ENCODE measurements around the gene FADD.
A peak's percentile ranks its signal among the peaks of the same experiment; 100 is the strongest.
"Not testable (repeated sequence)": the region's sequence is repeated elsewhere in the genome, so short reads cannot be mapped to it uniquely, and the experiment has no call there.

The FADD gene

GRCh38 chr11:70186420-70186819 lies 16.7 kb upstream of the FADD start:
- no peaks in the 10 kb centered on the region for H3K36me3 ChIP-seq (ENCODE audit: insufficient read depth, low read length)
- no peaks in the 10 kb centered on the region for H3K4me1 ChIP-seq (ENCODE audit: insufficient read depth, low read length)
- no peaks in the 10 kb centered on the region for H3K9me3 ChIP-seq (ENCODE audit: low read length)
- no peak overlapping the region for H2AFZ ChIP-seq (ENCODE audit: low read depth, low read length)
- H3K4me3 ChIP-seq (ENCODE audit: low read length) = no peak overlapping the region
- peaks cover 22% of the 10 kb centered on the region for H3K27me3 ChIP-seq (ENCODE audit: insufficient read depth, low read length)

DNA sequence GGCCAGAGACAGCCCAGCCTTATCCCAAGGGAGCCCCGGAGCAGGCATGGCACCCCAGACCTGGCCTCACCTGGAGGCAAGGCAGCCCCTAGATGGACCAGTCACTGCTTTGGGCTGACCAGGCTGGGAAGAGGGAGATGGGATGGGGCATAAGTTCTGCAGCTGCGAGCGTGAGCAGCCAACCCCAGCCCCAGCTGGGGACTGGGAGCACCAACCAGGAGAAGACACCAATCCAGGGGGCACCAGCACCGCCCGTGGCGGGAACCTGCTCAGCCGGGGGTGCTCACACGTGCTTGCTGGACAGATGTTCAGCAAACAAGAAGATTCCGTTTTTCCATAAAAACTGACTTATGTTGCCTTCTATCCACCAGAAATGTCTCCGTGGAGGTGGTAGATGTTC lies 16.2 kb upstream of the FADD start:
- Histone ChIP-seq H3K9me3 (ENCODE audit: low read length) (no peaks in the 10 kb centered on the region), H3K27me3 (ENCODE audit: insufficient read depth, low read length) (peaks cover 22% of the 10 kb centered on the region), H3K36me3 (ENCODE audit: insufficient read depth, low read length) (no peaks in the 10 kb centered on the region), H3K4me1 (ENCODE audit: insufficient read depth, low read length) (no peaks in the 10 kb centered on the region), H3K4me3 (ENCODE audit: low read length) (no peak overlapping the region), H2AFZ (ENCODE audit: low read depth, low read length) (no peak overlapping the region)

DNA sequence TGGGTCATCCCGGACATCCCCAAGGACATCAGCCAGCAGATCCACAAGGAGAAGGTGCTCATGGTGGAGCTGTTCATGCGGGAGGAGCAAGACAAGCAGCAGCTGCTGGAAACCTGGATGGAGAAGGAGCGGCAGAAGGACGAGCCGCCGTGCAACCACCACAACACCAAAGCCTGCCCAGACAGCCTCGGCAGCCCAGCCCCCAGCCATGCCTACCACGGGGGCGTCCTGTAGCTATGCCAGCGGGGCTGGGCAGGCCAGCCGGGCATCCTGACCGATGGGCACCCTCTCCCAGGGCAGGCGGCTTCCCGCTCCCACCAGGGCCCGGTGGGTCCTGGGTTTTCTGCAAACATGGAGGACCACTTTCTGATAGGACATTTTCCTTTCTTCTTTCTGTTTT lies 15.3 kb upstream of the FADD start:
- no peaks in the 10 kb centered on the region for H3K9me3 ChIP-seq (ENCODE audit: low read length)
- H3K27me3 ChIP-seq (ENCODE audit: insufficient read depth, low read length) = peaks cover 22% of the 10 kb centered on the region
- no peak overlapping the region for H2AFZ ChIP-seq (ENCODE audit: low read depth, low read length)
- H3K4me3 ChIP-seq (ENCODE audit: low read length) = no peak overlapping the region
- H3K4me1 ChIP-seq (ENCODE audit: insufficient read depth, low read length) = no peaks in the 10 kb centered on the region
- H3K36me3 ChIP-seq (ENCODE audit: insufficient read depth, low read length) = no peaks in the 10 kb centered on the region

GRCh38 chr11:70189622-70190021 lies 13.5 kb upstream of the FADD start:
- no peak overlapping the region for H2AFZ ChIP-seq (ENCODE audit: low read depth, low read length)
- H3K27me3 ChIP-seq (ENCODE audit: insufficient read depth, low read length) = peaks cover 16% of the 10 kb centered on the region
- no peaks in the 10 kb centered on the region for H3K36me3 ChIP-seq (ENCODE audit: insufficient read depth, low read length)
- no peak overlapping the region for H3K4me3 ChIP-seq (ENCODE audit: low read length)
- no peaks in the 10 kb centered on the region for H3K4me1 ChIP-seq (ENCODE audit: insufficient read depth, low read length)
- H3K9me3 ChIP-seq (ENCODE audit: low read length) = no peaks in the 10 kb centered on the region

DNA sequence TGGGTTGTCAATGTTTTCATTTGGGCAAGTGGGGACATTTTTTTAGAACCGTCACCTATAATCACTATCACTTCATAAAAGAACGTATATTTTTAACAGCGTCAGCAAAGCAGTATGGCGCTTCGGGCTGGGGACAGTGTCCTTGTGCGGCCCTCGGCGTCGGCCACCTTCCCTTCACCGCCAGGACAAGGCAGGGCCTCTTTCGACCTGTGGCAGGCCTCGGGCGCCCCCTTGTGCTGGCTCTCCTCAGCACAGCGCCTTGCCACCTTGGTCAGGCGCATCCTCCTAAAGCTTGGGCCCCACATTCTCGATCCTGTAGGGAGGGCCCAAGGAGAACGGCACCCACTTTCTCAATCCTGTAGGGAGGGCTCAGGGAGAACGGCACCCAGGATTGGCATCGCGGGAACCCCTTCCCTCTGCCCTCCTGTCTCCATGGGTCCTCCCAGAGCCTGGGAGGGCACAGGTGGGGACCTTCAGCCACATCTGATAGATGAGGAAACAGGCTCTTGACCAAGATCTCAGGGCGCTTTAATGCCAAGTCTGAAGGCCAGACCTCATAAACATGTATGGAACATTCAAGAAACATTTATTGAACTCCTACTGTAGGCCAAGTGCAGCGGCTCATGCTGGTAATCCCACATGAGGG lies 11.5 kb upstream of the FADD start:
- no peak overlapping the region for H3K4me3 ChIP-seq (ENCODE audit: low read length)

GRCh38 chr11:70192666-70193410 lies 10.3 kb upstream of the FADD start:
- no peak overlapping the region for H3K4me3 ChIP-seq (ENCODE audit: low read length)
- peaks cover 6% of the 10 kb centered on the region for H3K27me3 ChIP-seq (ENCODE audit: insufficient read depth, low read length)
- H3K9me3 ChIP-seq (ENCODE audit: low read length) = no peaks in the 10 kb centered on the region
- H3K4me1 ChIP-seq (ENCODE audit: insufficient read depth, low read length) = no peaks in the 10 kb centered on the region
- no peak overlapping the region for H2AFZ ChIP-seq (ENCODE audit: low read depth, low read length)
- no peaks in the 10 kb centered on the region for H3K36me3 ChIP-seq (ENCODE audit: insufficient read depth, low read length)

More for the DNA sequence above, 11.5 kb upstream of the FADD start:
- H3K9me3 ChIP-seq (ENCODE audit: low read length) = no peaks in the 10 kb centered on the region
- peaks cover 16% of the 10 kb centered on the region for H3K27me3 ChIP-seq (ENCODE audit: insufficient read depth, low read length)
- H2AFZ ChIP-seq (ENCODE audit: low read depth, low read length) = no peak overlapping the region
- H3K4me1 ChIP-seq (ENCODE audit: insufficient read depth, low read length) = no peaks in the 10 kb centered on the region
- no peaks in the 10 kb centered on the region for H3K36me3 ChIP-seq (ENCODE audit: insufficient read depth, low read length)

DNA sequence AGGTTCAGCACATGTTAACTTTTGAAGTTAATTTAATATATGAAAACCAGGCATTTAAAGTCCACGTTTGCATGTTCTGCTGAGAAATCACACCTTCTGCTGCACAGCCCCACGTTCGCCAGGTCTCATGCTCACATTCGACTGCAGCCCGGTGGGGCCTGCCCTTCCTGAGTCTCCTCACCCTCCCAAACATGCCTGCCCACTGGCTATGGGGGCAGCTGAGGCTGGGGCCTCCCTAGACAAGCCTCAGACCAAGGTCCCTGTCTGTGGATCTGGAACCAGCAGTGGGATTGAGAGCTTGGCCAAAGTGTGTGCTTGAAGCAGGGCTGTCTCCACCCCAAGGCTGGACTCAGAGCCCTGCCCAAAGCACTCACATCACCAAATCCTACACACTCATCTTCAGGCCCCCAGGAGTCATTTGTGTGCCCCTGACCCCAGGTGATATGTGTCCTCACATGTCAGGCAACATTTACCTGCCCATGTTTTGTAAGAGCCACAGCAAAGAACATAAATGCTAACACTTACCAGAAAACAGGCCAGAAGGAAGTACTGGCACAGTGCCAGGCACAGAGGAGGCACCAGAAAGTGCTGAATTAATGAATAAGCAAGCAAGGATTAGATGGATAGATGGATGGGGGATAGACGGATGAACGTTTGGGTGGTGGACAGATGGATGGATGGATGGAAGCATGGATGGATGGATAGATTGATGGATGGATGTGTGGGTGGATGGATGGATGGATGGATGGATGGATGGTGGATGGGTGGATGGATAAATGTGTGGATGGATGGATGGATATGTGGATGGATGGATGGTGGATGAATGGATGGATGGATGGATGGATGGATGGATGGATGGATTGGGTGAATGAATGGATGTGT lies 9.4 kb upstream of the FADD start:
- no peaks in the 10 kb centered on the region for H3K4me1 ChIP-seq (ENCODE audit: insufficient read depth, low read length)
- H3K9me3 ChIP-seq (ENCODE audit: low read length) = no peaks in the 10 kb centered on the region
- H3K27me3 ChIP-seq (ENCODE audit: insufficient read depth, low read length) = no peaks in the 10 kb centered on the region
- H3K4me3 ChIP-seq (ENCODE audit: low read length) = no peak overlapping the region
- H3K36me3 ChIP-seq (ENCODE audit: insufficient read depth, low read length) = no peaks in the 10 kb centered on the region
- H2AFZ ChIP-seq (ENCODE audit: low read depth, low read length) = no peak overlapping the region

DNA sequence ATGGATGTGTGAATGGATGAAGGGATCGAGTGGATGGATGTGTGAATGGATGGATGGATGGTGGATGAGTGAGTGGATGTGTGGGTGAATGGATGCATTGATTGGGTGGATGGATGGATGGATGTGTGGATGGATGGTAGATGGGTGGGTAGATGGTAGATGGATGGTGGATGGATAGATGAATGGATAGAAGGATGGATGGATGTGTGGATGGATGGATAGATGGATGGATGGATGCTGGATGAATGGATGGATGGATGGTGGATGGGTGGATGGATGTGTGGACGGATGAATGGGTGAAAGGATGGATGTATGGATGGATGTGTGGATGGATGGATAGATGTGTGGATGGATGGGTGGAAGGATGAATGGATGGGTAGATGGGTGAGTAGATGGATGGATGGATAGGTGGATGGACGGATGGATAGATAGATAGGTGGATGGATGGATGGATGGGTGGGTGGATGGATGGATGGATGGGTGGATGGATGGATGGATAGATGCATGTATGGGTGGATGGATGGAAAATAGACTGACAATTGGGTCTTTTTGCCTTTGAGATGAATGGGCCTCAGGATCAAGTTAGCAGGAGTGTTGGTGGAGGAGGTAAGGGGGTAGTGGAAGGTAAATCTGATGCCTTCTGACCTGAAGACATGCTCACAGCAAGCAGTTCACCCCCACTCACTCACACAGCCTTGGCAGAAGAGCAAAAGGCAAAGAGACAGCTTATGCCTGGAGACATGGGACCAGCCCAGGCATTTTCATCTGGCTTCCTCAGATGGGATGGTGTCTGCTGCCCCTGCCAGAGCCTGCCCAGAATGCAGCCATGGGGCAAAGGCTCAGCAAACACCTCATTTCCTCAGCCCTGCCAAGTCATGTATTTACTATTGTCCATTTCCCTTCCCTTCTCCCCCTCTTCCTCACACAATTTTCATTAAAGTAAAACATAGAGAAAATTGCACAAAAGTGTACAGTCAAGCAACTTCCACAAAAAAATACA lies 8.0 kb upstream of the FADD start:
- no peaks in the 10 kb centered on the region for H3K4me1 ChIP-seq (ENCODE audit: insufficient read depth, low read length)
- no peaks in the 10 kb centered on the region for H3K36me3 ChIP-seq (ENCODE audit: insufficient read depth, low read length)
- H2AFZ ChIP-seq (ENCODE audit: low read depth, low read length) = no peak overlapping the region
- no peaks in the 10 kb centered on the region for H3K9me3 ChIP-seq (ENCODE audit: low read length)
- H3K4me3 ChIP-seq (ENCODE audit: low read length) = no peak overlapping the region
- H3K27me3 ChIP-seq (ENCODE audit: insufficient read depth, low read length) = no peaks in the 10 kb centered on the region

DNA sequence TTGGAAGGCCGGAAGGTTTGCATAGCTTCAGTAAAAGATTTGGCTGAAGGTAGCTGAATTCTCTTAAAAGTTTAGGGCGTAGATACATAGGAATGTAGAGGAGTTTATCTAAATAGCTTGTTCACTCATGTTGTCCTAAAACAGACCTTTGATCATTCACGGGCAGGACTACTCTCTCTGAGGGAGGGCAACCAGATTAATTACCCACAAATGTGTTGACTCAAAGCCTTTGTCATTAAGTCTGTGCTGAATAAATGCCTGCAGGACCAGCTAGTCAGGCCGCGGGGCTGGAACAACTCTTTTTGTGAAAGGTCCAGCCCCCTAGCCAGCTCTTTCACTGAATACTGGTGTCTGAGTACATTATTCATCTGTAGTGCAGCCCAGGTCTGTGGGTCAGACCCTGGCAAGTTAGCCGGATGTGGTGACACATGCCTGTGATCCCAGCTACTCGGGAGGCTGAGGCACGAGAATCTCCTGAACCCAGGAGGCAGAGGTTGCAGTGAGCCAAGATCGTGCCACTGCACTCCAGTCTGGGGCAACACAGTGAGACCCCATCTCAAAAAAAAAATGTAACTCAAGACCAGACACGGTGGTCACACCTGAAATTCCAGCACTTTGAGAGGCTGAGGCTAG lies 2.8 kb upstream of the FADD start:
- no peak overlapping the region for H3K4me3 ChIP-seq (ENCODE audit: low read length)
- no peak overlapping the region for H2AFZ ChIP-seq (ENCODE audit: low read depth, low read length)
- peaks cover 15% of the 10 kb centered on the region for H3K4me1 ChIP-seq (ENCODE audit: insufficient read depth, low read length)
- no peaks in the 10 kb centered on the region for H3K27me3 ChIP-seq (ENCODE audit: insufficient read depth, low read length)
- no peaks in the 10 kb centered on the region for H3K36me3 ChIP-seq (ENCODE audit: insufficient read depth, low read length)
- no peaks in the 10 kb centered on the region for H3K9me3 ChIP-seq (ENCODE audit: low read length)

- not testable (repeated sequence) for H3K36me3 ChIP-seq (ENCODE audit: insufficient read depth, low read length); H3K9me3 ChIP-seq (ENCODE audit: low read length); H2AFZ ChIP-seq (ENCODE audit: low read depth, low read length); H3K4me3 ChIP-seq (ENCODE audit: low read length); H3K27me3 ChIP-seq (ENCODE audit: insufficient read depth, low read length)
- H3K4me1 ChIP-seq (ENCODE audit: insufficient read depth, low read length) = peaks cover 15% of the 10 kb centered on the region
These were observed 2.0 kb upstream of the FADD start for GRCh38 chr11:70201047-70201446.

DNA sequence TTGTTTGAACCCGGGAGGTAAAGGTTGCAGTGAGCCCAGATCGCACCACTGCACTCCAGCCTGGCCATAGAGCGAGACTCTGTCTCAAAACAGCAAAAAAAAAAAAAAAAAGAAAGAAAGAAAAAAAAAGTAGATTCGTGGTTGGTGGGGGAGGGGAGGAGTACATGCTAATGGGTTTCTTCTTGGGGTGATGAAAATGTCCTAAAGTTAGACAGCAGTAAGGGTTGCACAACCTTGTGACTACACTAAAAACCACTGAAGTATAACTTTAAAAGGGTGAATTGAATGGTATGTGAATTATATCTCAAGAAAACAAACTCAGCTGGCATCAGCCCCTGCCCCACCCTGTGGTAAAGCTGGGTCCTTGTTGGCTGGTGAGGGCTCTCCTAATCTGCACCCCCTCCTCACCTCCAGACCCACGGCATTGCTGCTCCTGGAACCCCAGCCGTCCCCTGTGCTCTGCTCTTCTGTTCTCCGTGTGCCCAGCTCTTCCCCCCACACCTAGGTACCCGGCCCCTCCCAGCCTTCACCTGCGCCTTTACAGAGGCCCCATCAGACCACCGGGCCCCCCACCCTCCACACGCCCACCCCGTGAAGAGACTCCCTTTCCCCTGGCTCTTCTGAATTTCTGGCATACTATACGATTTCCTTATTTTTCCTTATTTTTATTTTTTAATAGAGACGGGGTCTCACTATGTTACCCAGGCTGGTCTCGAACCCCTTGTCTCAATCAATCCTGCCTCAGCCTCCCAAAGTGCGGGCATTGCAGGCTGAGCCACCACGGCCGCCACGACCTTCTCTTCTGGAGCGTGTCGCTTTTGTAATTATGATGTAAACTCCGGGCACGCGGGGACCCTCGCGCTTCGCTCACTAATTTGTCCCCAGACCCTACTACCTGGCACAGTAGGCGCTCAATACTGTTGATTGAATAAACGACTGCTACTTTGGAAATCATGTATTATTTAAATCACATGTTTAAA lies 924 bp upstream of the FADD start:
- H3K9me3 ChIP-seq (ENCODE audit: low read length) = no peaks in the 10 kb centered on the region
- peaks cover 15% of the 10 kb centered on the region for H3K4me1 ChIP-seq (ENCODE audit: insufficient read depth, low read length)
- no peaks in the 10 kb centered on the region for H3K27me3 ChIP-seq (ENCODE audit: insufficient read depth, low read length)
- peak overlapping the region; percentile 80 for H2AFZ ChIP-seq (ENCODE audit: low read depth, low read length)
- peak overlapping the region; percentile 84 for H3K4me3 ChIP-seq (ENCODE audit: low read length)
- peaks cover 17% of the 10 kb centered on the region for H3K36me3 ChIP-seq (ENCODE audit: insufficient read depth, low read length)

Data from neuron (in vitro differentiated cells).